ENCODE measurements around the gene SEPTIN10. TPM values are rescaled to one million over a fixed set of nuclear protein-coding genes. Genes with fewer than 3 reads are reported as not detected.

Gene SEPTIN10
- 1 to 10 TPM; 2.3 to 2.7 TPM for total RNA-seq

DNA sequence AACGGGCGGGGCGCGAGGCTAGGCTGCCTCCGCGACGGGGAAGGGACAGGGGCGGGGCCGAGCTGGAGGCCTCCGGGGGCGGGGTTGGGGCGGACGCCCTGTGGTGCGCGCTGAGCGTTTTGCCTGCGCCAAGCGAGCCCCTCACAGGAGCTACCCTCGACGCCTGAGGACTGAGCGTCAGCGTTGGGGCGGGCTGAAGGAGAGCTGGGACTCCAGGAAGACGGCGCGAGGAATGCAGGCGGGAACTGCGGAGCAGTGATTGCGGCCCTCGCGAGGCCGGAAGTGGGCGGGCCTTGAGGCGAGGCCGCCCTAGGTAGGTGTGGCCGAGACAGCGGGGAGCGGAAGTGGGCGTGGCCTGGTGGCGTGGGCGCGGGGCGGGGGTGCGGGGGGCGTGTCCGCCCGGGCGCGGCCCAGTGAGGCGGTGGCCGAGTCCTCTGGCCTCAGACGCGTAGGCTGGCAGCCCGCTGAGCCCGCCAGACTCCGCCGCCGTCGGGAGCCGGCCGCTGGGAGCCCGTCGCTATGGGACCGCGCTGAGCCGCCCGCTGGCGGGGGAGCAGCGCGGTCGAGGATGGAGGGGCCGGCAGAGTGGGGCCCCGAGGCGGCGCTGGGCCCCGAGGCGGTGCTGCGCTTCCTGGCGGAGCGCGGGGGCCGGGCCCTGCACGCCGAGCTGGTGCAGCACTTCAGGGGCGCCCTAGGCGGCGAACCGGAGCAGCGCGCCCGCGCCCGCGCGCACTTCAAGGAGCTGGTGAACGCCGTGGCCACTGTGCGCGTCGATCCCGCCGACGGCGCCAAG is at the start of gene SEPTIN10, which contains the start of gene SOWAHC:
TSS of gene SEPTIN10 (minus strand) at position 45 of the 793 bp plus-strand sequence. CDS start 139 bp downstream, outside the sequence.
TSS of gene SOWAHC (plus strand) at position 443 of the 793 bp plus-strand sequence. CDS start at position 569, 126 bp downstream.
- Mint-ChIP-seq H3K9me3 (no peaks in the 10 kb centered on the region), H3K4me3 (peak within 1 kb of the TSS; percentile 89), H3K4me1 (ENCODE audit: low read depth) (peaks cover 20% of the 10 kb centered on the region), H3K36me3 (ENCODE audit: low read depth) (no peaks in the 10 kb centered on the region), H3K27ac (no peak within 1 kb of the TSS), H3K27me3 (ENCODE audit: low read depth) (peaks cover 64% of the 10 kb centered on the region)
- CTCF ChIA-PET = interaction anchor here (0.8 to 1.1 kb wide), 2 partner anchors 49 to 103 kb away, joined by 4 read pairs; no protein-coding TSS in a partner anchor
- intact Hi-C loops (cut with micrococcal nuclease) = loop anchor here (1.0 to 10.0 kb wide), 6 partner anchors 69 to 899 kb away; partner anchors contain the start of genes CCDC138 and RANBP2
- DNase-seq = peak; percentile 86

DNA sequence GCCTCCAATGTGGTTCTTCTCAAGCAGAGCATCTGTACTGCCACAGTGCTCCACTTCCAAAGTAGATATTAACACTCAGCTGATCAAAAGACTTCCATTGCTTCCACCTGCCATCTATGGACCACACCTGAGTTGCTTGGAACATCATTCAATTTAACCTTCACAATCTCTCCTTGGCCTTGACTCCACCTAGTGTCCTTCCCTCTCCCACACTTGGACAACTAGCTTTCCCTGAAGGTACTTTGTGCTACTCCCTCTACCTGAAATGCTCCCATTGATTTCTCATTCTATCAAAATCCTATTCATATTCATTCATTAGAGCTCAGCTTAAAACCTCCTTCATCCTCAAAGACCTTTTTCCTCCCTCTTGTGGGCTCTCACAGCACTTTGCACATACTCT is 49.1 kb upstream of the SEPTIN10 start:
- intact Hi-C loops (cut with micrococcal nuclease) = loop anchor here (1.0 kb wide), 1 partner anchor 117 kb away; no protein-coding TSS in a partner anchor
- Mint-ChIP-seq H3K27ac (no peak overlapping the region), H3K4me1 (ENCODE audit: low read depth) (no peaks in the 10 kb centered on the region)

DNA sequence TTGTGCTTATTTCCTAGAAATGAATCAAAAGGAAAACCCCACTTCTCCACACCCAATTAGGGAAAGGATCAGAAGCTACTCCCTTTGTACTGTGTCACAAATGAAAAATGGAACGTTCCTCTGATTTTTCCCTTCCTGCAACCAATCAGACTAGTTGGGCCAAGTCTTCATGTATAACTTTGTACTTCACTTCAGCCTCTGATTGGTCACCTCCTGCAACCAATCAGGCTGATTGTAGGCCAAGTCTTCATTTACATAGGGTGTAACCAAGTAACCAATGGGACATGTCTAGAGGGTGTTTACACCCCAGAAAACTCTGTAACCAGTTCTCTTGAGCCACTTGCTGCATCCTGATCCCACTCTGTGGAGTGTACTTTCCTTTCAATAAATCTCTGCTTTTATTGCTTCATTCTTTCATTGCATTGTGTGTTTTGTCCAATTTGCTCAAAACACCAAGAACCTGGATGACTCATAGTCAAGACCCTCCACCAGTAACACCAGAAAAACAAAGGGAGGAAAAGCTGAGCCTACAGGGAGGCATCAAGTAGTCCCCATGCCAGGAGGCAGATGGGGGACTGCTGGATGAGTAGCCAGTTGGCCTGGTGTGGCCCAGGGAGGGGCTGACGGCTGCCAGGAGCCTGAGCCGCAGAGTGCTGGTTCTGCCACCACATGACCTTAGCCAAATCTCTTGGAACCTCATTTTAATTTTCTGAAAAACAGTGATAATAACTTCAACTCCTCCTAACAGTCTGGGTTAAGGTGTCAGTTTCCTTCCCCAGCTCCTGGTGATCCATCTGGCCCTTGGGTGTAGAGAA is 46.5 kb upstream of the SEPTIN10 start:
- Mint-ChIP-seq H3K36me3 (ENCODE audit: low read depth) (no peaks in the 10 kb centered on the region), H3K27ac (no peak overlapping the region), H3K9me3 (no peaks in the 10 kb centered on the region), H3K4me3 (no peak overlapping the region), H3K4me1 (ENCODE audit: low read depth) (no peaks in the 10 kb centered on the region), H3K27me3 (ENCODE audit: low read depth) (peaks cover 3% of the 10 kb centered on the region)
- CTCF ChIA-PET = interaction anchor here (0.6 to 0.7 kb wide), 2 partner anchors 31 to 150 kb away, joined by 3 read pairs; no protein-coding TSS in a partner anchor
- DNase-seq = no peak
- intact Hi-C loops (cut with micrococcal nuclease) = no loop called here

More for the DNA sequence above, 49.1 kb upstream of the SEPTIN10 start:
- DNase-seq = no peak
- Mint-ChIP-seq H3K36me3 (ENCODE audit: low read depth) (no peaks in the 10 kb centered on the region), H3K9me3 (no peaks in the 10 kb centered on the region), H3K27me3 (ENCODE audit: low read depth) (peaks cover 5% of the 10 kb centered on the region), H3K4me3 (no peak overlapping the region)
- CTCF ChIA-PET = interaction anchor here (0.6 to 1.3 kb wide), 7 partner anchors 18 to 118 kb away, joined by 3 to 5 read pairs (median 4); no protein-coding TSS in a partner anchor

DNA sequence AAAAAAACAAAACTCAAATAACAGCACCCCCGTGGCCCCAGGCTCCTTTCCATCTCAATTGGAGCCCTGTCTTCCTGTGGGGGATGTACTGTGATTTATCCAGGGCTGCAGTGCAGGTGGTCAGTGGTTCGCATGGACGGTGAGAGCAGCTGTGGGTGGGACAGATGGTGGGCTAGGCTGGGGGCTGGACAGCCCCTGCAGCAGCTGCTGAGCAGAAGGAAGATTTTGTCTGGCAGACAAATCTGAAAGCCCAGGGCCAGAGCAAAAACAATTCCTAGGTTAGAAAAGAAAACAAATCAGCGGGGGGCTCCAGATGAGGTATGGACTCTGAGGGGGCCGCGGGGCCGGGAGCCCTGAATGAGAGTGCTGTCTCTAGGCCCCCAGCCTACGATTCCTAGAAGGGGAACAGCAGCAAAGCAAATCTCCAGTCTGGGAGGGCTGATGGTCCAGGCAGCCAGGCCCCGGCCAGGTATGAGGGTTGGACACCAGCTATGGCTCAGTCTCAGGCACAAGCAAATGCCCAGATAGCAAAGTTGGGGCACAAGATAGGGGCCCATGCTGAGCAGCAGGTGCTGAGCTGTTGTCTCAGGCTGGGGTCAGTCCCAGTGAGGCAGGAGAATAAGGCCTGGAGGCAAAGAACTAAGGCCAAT is 45.8 kb upstream of the SEPTIN10 start:
- intact Hi-C loops (cut with micrococcal nuclease) = no loop called here
- DNase-seq = no peak
- CTCF ChIA-PET = no interaction called here
- Mint-ChIP-seq H3K36me3 (ENCODE audit: low read depth) (no peaks in the 10 kb centered on the region), H3K27ac (no peak overlapping the region), H3K4me3 (no peak overlapping the region), H3K27me3 (ENCODE audit: low read depth) (peaks cover 3% of the 10 kb centered on the region), H3K4me1 (ENCODE audit: low read depth) (no peaks in the 10 kb centered on the region), H3K9me3 (no peaks in the 10 kb centered on the region)

DNA sequence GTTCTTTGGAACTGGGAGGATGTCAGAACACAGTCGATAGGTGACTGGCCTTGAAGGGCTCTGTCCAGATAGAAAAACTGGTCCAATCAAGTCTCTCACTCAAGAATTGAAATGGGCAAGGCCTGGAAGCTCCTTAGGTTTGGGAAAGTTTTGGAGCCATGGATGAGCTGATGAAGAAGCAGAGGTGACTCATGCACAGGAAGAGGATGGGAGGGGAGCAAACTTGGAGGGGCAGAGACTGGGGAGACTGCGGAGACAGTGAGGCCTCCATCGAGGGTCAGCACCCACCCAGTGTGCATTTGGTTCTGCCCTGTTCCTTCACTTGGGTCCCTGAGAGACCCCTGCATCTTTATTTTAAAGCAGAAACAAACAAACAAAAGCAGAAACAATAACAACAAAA is 41.5 kb upstream of the SEPTIN10 start:
- no peaks in the 10 kb centered on the region for H3K9me3 Mint-ChIP-seq
- no peaks in the 10 kb centered on the region for H3K4me1 Mint-ChIP-seq (ENCODE audit: low read depth)
- H3K4me3 Mint-ChIP-seq = no peak overlapping the region
- H3K27ac Mint-ChIP-seq = no peak overlapping the region
- DNase-seq = no peak
- peaks cover 11% of the 10 kb centered on the region for H3K27me3 Mint-ChIP-seq (ENCODE audit: low read depth)
- CTCF ChIA-PET = no interaction called here
- intact Hi-C loops (cut with micrococcal nuclease) = no loop called here
- H3K36me3 Mint-ChIP-seq (ENCODE audit: low read depth) = no peaks in the 10 kb centered on the region

DNA sequence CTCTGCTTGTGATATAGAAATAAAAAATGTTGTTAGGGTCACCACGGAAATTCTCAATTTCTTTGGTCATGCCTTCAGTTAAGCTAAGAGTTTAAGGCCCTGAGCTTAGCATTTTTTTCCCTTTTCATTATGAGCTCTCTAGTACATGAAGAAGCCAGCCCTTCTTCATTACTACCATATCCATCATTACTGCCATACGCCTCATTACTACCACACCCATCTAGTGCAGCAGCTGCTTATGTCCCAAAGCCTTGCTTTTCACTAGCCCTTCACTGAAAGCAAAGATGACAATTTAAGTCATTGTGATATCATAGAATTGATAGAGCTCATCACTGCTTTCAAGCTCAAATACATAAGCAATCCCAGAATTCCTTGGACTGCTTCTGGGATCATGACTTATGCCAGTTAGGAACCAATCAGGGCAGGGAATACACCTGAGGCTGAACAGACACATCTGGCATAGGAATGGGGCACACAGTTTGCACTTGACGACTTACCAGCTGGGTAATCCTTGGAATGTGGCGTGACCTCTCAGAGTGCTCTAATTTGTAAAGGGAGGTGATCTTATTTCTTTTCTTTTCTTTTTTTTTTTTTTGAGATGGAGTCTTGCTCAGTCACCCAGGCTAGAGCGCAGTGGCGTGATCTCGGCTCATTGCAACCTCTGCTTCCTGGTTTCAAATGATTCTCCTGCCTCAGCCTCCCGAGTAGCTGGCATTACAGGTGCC is 40.7 kb upstream of the SEPTIN10 start:
- no peak overlapping the region for H3K27ac Mint-ChIP-seq
- peaks cover 11% of the 10 kb centered on the region for H3K27me3 Mint-ChIP-seq (ENCODE audit: low read depth)
- no peaks in the 10 kb centered on the region for H3K36me3 Mint-ChIP-seq (ENCODE audit: low read depth)
- CTCF ChIA-PET = no interaction called here
- intact Hi-C loops (cut with micrococcal nuclease) = no loop called here
- no peaks in the 10 kb centered on the region for H3K9me3 Mint-ChIP-seq
- H3K4me1 Mint-ChIP-seq (ENCODE audit: low read depth) = no peaks in the 10 kb centered on the region
- no peak overlapping the region for H3K4me3 Mint-ChIP-seq
- no peak for DNase-seq

DNA sequence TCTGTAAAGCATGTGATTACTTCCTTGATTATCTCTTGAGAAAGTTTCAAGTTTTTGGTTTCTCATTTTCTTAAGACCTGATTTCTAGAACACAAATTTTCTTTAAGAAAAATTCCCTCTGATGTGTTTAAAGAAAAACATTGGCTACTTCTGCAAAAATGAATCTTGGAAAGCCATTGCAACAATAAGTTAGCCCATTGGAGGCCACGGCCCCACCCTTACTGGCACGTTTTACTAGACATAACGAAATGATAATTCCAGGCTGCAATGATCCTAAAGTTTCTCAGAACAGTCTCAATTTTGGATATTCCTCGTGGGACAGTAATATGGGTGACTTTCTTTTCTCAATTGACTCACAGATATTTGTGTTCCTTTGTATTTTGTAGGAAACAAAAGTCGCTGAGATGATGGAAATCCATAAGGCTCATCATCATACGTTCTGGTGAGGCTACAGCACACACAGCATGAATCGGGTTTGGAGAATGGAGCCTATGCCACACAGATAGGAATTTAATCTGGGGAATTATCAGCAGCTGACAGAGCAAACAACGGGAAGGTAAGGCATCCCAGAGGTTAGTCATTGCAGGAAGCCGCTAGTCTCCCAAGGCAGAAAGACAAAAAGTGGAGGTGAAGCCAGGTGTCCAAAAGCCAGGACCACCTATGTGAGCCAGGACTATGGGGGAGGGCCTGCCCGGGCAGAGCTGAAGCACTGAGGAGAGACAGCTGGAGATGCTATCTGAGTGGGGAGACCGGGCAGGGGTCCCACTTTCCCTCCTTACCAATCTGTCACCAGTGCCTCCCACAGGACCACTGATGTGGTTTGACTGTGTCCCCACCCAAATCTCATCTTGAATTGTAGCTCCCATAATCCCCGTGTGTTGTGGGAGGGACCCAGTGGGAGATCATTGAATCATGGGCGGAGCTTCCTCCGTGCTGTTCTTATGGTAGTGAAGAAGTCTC is 36.2 kb upstream of the SEPTIN10 start:
- Mint-ChIP-seq H3K4me1 (ENCODE audit: low read depth) (no peaks in the 10 kb centered on the region), H3K27me3 (ENCODE audit: low read depth) (peaks cover 20% of the 10 kb centered on the region), H3K27ac (no peak overlapping the region), H3K36me3 (ENCODE audit: low read depth) (no peaks in the 10 kb centered on the region), H3K4me3 (no peak overlapping the region), H3K9me3 (no peaks in the 10 kb centered on the region)
- intact Hi-C loops (cut with micrococcal nuclease) = no loop called here
- no peak for DNase-seq
- CTCF ChIA-PET = no interaction called here

DNA sequence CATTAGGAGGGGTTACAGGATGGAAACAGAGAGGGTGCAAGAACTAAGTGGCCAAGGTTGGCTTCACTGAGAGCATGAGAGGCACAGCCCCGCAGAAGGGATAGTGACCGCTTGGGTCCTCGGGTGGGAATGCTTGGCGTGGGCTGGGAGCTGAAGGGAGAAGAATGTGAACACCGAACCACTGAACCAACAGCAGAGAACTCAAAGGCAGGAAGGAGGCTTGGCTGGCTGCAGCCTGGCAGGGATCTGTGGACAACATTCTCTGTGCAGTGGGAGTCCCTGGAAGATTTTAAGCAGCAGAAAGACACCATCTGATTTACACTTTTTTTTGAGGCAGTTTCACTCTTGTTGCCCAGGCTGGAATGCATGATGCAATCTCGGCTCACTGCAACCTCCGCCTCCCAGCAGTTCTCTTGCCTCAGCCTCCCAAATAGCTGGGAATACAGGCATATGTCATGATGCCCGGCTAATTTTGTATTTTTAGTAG is 34.3 kb upstream of the SEPTIN10 start:
- no peaks in the 10 kb centered on the region for H3K36me3 Mint-ChIP-seq (ENCODE audit: low read depth)
- H3K9me3 Mint-ChIP-seq = no peaks in the 10 kb centered on the region
- peak overlapping the region; percentile 3 for H3K27ac Mint-ChIP-seq
- no peak for DNase-seq
- CTCF ChIA-PET = no interaction called here
- H3K4me1 Mint-ChIP-seq (ENCODE audit: low read depth) = no peaks in the 10 kb centered on the region
- H3K27me3 Mint-ChIP-seq (ENCODE audit: low read depth) = peaks cover 17% of the 10 kb centered on the region
- intact Hi-C loops (cut with micrococcal nuclease) = no loop called here
- no peak overlapping the region for H3K4me3 Mint-ChIP-seq

DNA sequence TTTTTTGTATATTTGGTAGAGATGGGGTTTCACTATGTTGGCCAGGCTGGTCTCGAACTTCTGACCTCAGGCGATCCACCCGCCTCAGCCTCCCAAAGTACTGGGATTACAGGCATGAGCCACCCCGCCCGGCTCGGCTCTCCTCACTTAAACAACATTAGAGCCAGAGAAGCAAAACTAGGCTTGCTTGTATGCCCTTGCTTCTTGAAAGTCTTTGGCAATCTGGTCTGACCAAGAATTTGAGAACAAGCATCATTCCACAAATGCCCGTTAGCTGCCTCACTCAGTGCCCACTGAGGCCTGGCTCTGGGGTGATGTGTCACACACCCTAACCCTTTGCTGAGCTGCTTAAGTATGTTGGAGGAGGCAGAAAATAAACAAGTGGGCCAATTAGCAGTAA is 33.9 kb upstream of the SEPTIN10 start:
- H3K36me3 Mint-ChIP-seq (ENCODE audit: low read depth) = no peaks in the 10 kb centered on the region
- H3K4me3 Mint-ChIP-seq = no peak overlapping the region
- peaks cover 14% of the 10 kb centered on the region for H3K27me3 Mint-ChIP-seq (ENCODE audit: low read depth)
- no peak overlapping the region for H3K27ac Mint-ChIP-seq
- no peaks in the 10 kb centered on the region for H3K4me1 Mint-ChIP-seq (ENCODE audit: low read depth)
- intact Hi-C loops (cut with micrococcal nuclease) = no loop called here
- CTCF ChIA-PET = no interaction called here
- no peaks in the 10 kb centered on the region for H3K9me3 Mint-ChIP-seq
- no peak for DNase-seq

DNA sequence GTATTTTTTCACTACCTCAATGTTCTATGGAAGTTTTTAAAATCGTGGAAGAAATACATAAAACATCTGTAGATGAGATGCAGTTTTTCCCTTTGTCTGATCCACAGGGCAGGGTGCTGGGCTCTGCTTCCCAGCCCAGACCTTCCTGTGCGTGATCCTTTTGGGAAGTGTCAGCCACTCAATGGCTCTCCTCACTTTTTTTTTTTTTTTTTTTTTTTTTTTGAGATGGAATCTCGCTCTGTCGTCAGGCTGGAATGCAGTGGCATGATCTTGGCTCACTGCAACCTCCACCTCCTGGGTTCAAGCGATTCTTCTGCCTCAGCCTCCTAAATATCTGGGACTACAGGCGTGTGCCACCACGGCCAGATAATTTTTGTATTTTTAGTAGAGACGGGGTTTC is 33.2 kb upstream of the SEPTIN10 start:
- DNase-seq = no peak
- Mint-ChIP-seq H3K27ac (no peak overlapping the region), H3K27me3 (ENCODE audit: low read depth) (peaks cover 12% of the 10 kb centered on the region), H3K4me1 (ENCODE audit: low read depth) (no peaks in the 10 kb centered on the region), H3K4me3 (no peak overlapping the region), H3K9me3 (no peaks in the 10 kb centered on the region), H3K36me3 (ENCODE audit: low read depth) (no peaks in the 10 kb centered on the region)
- CTCF ChIA-PET = no interaction called here
- intact Hi-C loops (cut with micrococcal nuclease) = no loop called here

All from activated naive CD4-positive, alpha-beta T cell treated with anti-CD3 and anti-CD28 coated beads for 36 hours (primary cell).